ENCODE data around the gene PLGRKT. TPM values are rescaled to one million over a fixed set of nuclear protein-coding genes. Genes with fewer than 3 reads are reported as not detected.

PLGRKT gene
- total and polyA plus RNA-seq, 4 donors: 11.7 to 28.4 (median 22.2) TPM

DNA sequence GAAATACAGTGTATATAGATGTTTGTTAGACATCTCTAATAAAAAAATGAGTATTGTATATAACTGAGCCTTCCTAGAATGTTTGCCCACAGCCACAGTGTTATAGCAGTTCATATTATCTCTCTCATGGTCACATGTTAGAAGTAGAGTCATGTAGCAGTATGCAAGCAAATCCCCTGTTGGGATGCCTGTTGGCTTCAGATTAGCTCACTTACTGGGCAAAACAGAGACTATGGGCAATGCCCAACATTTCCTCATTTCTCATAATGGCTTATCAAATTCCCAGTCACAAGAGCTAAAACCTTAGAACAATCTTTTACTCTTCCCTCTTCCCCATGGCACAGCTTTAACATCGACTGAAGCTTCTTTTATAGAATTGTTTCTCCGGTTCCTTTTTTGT lies 45.6 kb upstream of the PLGRKT start:
- no peak for TF ChIP-seq CTCF (IDR thresholded peaks at IDR 0.05; ENCODE audit: control extremely low read depth, extremely low read depth)
- no peaks in the 10 kb centered on the region for H3K27me3 ChIP-seq (ENCODE audit: control insufficient read depth in 3 of 3, insufficient read depth in 3 of 3, low read length in 2 of 3)
- no peaks in the 10 kb centered on the region for H3K36me3 ChIP-seq (ENCODE audit: control insufficient read depth in 4 of 4, insufficient read depth in 4 of 4, low read length in 4 of 4)
- no peaks in the 10 kb centered on the region for H3K9me3 ChIP-seq (ENCODE audit: control insufficient read depth in 4 of 4, insufficient read depth in 3 of 4, low read length in 3 of 4)
- H3K27ac ChIP-seq (ENCODE audit: low read depth in 1 of 2, low read length in 1 of 2): no peak overlapping the region
- no peak overlapping the region for H3K9ac ChIP-seq (ENCODE audit: insufficient read depth in 1 of 2, low read length in 2 of 2)
- no peaks in the 10 kb centered on the region for H3K4me1 ChIP-seq (ENCODE audit: control insufficient read depth in 5 of 5, insufficient read depth in 5 of 5, low read length in 5 of 5)
- ATAC-seq (ENCODE audit: insufficient read depth, low FRiP score) (no peak), DNase-seq (no peak)
- WGBS, 2 donors: 72 to 74% methylated on average over 2 of the region's 2 CpGs
- no peak overlapping the region for H3K4me3 ChIP-seq

DNA sequence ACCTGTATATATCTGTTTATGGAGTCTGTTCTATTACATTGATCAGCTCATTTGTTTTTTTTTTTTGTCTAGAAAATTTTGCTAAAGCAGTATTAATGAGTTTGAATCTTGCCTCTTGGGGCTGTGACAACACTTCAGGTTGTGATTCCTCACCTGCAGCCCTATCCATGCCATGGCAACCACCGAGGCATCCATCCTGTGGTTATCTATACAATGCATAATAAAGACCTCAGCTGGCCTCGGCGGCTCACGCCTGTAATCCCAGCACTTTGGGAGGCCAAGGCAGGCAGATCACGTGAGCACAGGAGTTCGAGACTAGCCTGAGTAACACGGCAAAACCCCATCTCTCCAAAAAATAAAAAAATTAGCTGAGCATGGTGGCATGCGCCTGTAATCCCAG lies 44.5 kb upstream of the PLGRKT start:
- TF ChIP-seq CTCF (IDR thresholded peaks at IDR 0.05; ENCODE audit: control extremely low read depth, extremely low read depth): no peak

GRCh38 chr9:5481322-5482040 lies 43.8 kb upstream of the PLGRKT start:
- ATAC-seq (ENCODE audit: insufficient read depth, low FRiP score) (no peak), DNase-seq (no peak)
- WGBS, 2 donors: 70 to 81% methylated on average over 5 of the region's 5 CpGs
- Histone ChIP-seq H3K9me3 (ENCODE audit: control insufficient read depth in 4 of 4, insufficient read depth in 3 of 4, low read length in 3 of 4) (no peaks in the 10 kb centered on the region), H3K27me3 (ENCODE audit: control insufficient read depth in 3 of 3, insufficient read depth in 3 of 3, low read length in 2 of 3) (no peaks in the 10 kb centered on the region), H3K9ac (ENCODE audit: insufficient read depth in 1 of 2, low read length in 2 of 2) (no peak overlapping the region), H3K27ac (ENCODE audit: low read depth in 1 of 2, low read length in 1 of 2) (no peak overlapping the region), H3K36me3 (ENCODE audit: control insufficient read depth in 4 of 4, insufficient read depth in 4 of 4, low read length in 4 of 4) (no peaks in the 10 kb centered on the region), H3K4me1 (ENCODE audit: control insufficient read depth in 5 of 5, insufficient read depth in 5 of 5, low read length in 5 of 5) (no peaks in the 10 kb centered on the region), H3K4me3 (no peak overlapping the region)
- TF ChIP-seq CTCF (IDR thresholded peaks at IDR 0.05; ENCODE audit: control extremely low read depth, extremely low read depth): no peak

More for the DNA sequence above, 44.5 kb upstream of the PLGRKT start:
- H3K4me1 ChIP-seq (ENCODE audit: control insufficient read depth in 5 of 5, insufficient read depth in 5 of 5, low read length in 5 of 5): no peaks in the 10 kb centered on the region
- DNase-seq (no peak), ATAC-seq (ENCODE audit: insufficient read depth, low FRiP score) (no peak)
- 88% methylated on average over 8 of the region's 8 CpGs for WGBS, 2 donors
- no peaks in the 10 kb centered on the region for H3K36me3 ChIP-seq (ENCODE audit: control insufficient read depth in 4 of 4, insufficient read depth in 4 of 4, low read length in 4 of 4)
- no peaks in the 10 kb centered on the region for H3K9me3 ChIP-seq (ENCODE audit: control insufficient read depth in 4 of 4, insufficient read depth in 3 of 4, low read length in 3 of 4)
- no peaks in the 10 kb centered on the region for H3K27me3 ChIP-seq (ENCODE audit: control insufficient read depth in 3 of 3, insufficient read depth in 3 of 3, low read length in 2 of 3)
- no peak overlapping the region for H3K4me3 ChIP-seq
- no peak overlapping the region for H3K27ac ChIP-seq (ENCODE audit: low read depth in 1 of 2, low read length in 1 of 2)
- H3K9ac ChIP-seq (ENCODE audit: insufficient read depth in 1 of 2, low read length in 2 of 2): no peak overlapping the region

DNA sequence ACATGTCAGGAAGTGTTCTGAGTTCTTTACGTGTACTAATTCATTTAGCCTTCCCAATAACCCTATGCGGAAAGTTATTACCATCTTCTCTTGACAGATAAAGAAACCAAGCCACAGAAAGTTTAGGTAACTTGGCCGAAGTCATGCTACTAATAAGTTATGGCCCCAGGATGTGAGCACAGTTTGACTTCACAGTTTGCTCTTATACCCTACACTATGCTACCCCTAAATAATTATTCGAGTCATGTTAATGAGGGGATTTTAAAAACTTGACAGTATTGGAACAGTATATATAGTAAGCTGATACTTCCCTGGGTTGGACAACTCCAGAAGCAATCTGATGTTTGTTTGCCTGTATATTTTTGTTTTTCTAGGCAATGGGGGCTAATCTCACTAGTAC lies 43.2 kb upstream of the PLGRKT start:
- ATAC-seq (ENCODE audit: insufficient read depth, low FRiP score): no peak
- no peak for TF ChIP-seq CTCF (IDR thresholded peaks at IDR 0.05; ENCODE audit: control extremely low read depth, extremely low read depth)

More for the DNA sequence above, 43.2 kb upstream of the PLGRKT start:
- H3K27ac ChIP-seq (ENCODE audit: low read depth in 1 of 2, low read length in 1 of 2): no peak overlapping the region
- no peaks in the 10 kb centered on the region for H3K36me3 ChIP-seq (ENCODE audit: control insufficient read depth in 4 of 4, insufficient read depth in 4 of 4, low read length in 4 of 4)
- H3K4me3 ChIP-seq: no peak overlapping the region
- no peak overlapping the region for H3K9ac ChIP-seq (ENCODE audit: insufficient read depth in 1 of 2, low read length in 2 of 2)
- DNase-seq: no peak
- no peaks in the 10 kb centered on the region for H3K27me3 ChIP-seq (ENCODE audit: control insufficient read depth in 3 of 3, insufficient read depth in 3 of 3, low read length in 2 of 3)
- H3K9me3 ChIP-seq (ENCODE audit: control insufficient read depth in 4 of 4, insufficient read depth in 3 of 4, low read length in 3 of 4): no peaks in the 10 kb centered on the region
- no peaks in the 10 kb centered on the region for H3K4me1 ChIP-seq (ENCODE audit: control insufficient read depth in 5 of 5, insufficient read depth in 5 of 5, low read length in 5 of 5)
- 94 to 97% methylated on average over 4 of the region's 4 CpGs for WGBS, 2 donors
